ENCODE results near the gene SAP25. TPM values are rescaled to one million over a fixed set of nuclear protein-coding genes. Genes with fewer than 3 reads are reported as not detected.

Gene SAP25
- total RNA-seq, 1 experiment from 2014 or later: 4.4 TPM

Other genes with a start within 250 kb of the SAP25 start
- 60.2 TPM for gene PILRB, start 215.8 kb downstream of the SAP25 start, total RNA-seq (2021; ENCODE audit: unreplicated experiment)
- gene PILRA, start 200.4 kb downstream of the SAP25 start, total RNA-seq (2021; ENCODE audit: unreplicated experiment): 1.8 TPM
- 1.5 TPM for gene ZCWPW1, start 145.2 kb downstream of the SAP25 start, total RNA-seq (2021; ENCODE audit: unreplicated experiment)
- gene MEPCE, start 144.1 kb downstream of the SAP25 start, total RNA-seq (2021; ENCODE audit: unreplicated experiment): 44.4 TPM
- 68.7 TPM for gene PPP1R35, start 137.4 kb downstream of the SAP25 start, total RNA-seq (2021; ENCODE audit: unreplicated experiment)
- gene SPACDR, start 109.6 kb downstream of the SAP25 start, total RNA-seq (2021; ENCODE audit: unreplicated experiment): 1.7 TPM
- 36.9 TPM for gene TSC22D4, start 94.7 kb downstream of the SAP25 start, total RNA-seq (2021; ENCODE audit: unreplicated experiment)
- 6.7 TPM for gene NYAP1, start 90.0 kb downstream of the SAP25 start, total RNA-seq (2021; ENCODE audit: unreplicated experiment)
- 14.0 TPM for gene AGFG2, start 34.7 kb downstream of the SAP25 start, total RNA-seq (2021; ENCODE audit: unreplicated experiment)
- 47.9 TPM for gene LRCH4, start 12.2 kb upstream of the SAP25 start, total RNA-seq (2021; ENCODE audit: unreplicated experiment)
- 2.1 TPM for gene FBXO24, start 12.4 kb upstream of the SAP25 start, total RNA-seq (2021; ENCODE audit: unreplicated experiment)
- gene PCOLCE, start 28.5 kb upstream of the SAP25 start, total RNA-seq (2021; ENCODE audit: unreplicated experiment): 12.4 TPM
- gene MOSPD3, start 38.6 kb upstream of the SAP25 start, total RNA-seq (2021; ENCODE audit: unreplicated experiment): 32.8 TPM
- 11.8 TPM for gene TFR2, start 67.7 kb upstream of the SAP25 start, total RNA-seq (2021; ENCODE audit: unreplicated experiment)
- gene ACTL6B, start 82.5 kb upstream of the SAP25 start, total RNA-seq (2021; ENCODE audit: unreplicated experiment): not detected
- 246 TPM for gene GNB2, start 99.8 kb upstream of the SAP25 start, total RNA-seq (2021; ENCODE audit: unreplicated experiment)
- 59.7 TPM for gene GIGYF1, start 120.3 kb upstream of the SAP25 start, total RNA-seq (2021; ENCODE audit: unreplicated experiment)
- gene POP7, start 132.2 kb upstream of the SAP25 start, total RNA-seq (2021; ENCODE audit: unreplicated experiment): 67.5 TPM
- 0.30 TPM for gene EPO, start 146.6 kb upstream of the SAP25 start, total RNA-seq (2021; ENCODE audit: unreplicated experiment)
- gene ZAN, start 159.7 kb upstream of the SAP25 start, total RNA-seq (2021; ENCODE audit: unreplicated experiment): not detected

Data from HCT116 (cell line).